PC-3 (cell line): ENCODE results near the gene CCDC87. TPM values are rescaled to one million over a fixed set of nuclear protein-coding genes. Genes with fewer than 3 reads are reported as not detected.

ENCODE experiments used
- ATAC-seq: fragments of 200-7000 bp; cut with Tn5 transposase; 2 replicates; pipeline ENCODE4 v1.9.1; 2020; ENCODE audit warnings: mild to moderate bottlenecking, moderate library complexity
- BruUV-seq: library from RNA; stranded (reverse); fragments of 400-500 nt; replicated peaks from 2 replicates; lab custom pipeline; 2021; lab: Mats Ljungman, UMichigan
- CTCF ChIA-PET: fragments of 300-600 bp; sonication (Branson Sonifier 250); formaldehyde crosslinking; loops from one replicate; lab custom pipeline; 2022; ENCODE audit warnings: antibody characterized with exemption; lab: Charles Lee
- POLR2A ChIA-PET: fragments of 300-600 bp; sonication (Branson Sonifier 250); formaldehyde crosslinking; loops from one replicate; lab custom pipeline; 2022; ENCODE audit warnings: antibody characterized with exemption; ENCODE audit not compliant: unreplicated experiment; lab: Charles Lee
- DNase-seq: peaks from one replicate; pipeline ENCODE4 v3.0.0-alpha.2; 2015
- H2AFZ ChIP-seq: fragments of 300-600 bp; sonication (generic); 2 replicates; pipeline ENCODE4 v1.6.0; 2016; ENCODE audit warnings: antibody characterized with exemption, low read length
- H3F3A ChIP-seq: fragments of 300-600 bp; sonication (generic); one replicate; pipeline ENCODE4 v1.6.0; 2017; ENCODE audit warnings: antibody characterized with exemption, low read length, control low read depth, mild to moderate bottlenecking; ENCODE audit not compliant: unreplicated experiment
- H3K27ac ChIP-seq: fragments of 300-600 bp; sonication (generic); 2 replicates; pipeline ENCODE4 v1.5.1; 2016; ENCODE audit warnings: mild to moderate bottlenecking, low read length
- H3K27me3 ChIP-seq: fragments of 300-600 bp; sonication (generic); 2 replicates; pipeline ENCODE4 v1.6.1; 2016; ENCODE audit warnings: low read length, mixed read lengths
- H3K36me3 ChIP-seq: fragments of 300-600 bp; sonication (generic); 2 replicates; pipeline ENCODE4 v1.6.1; 2016; ENCODE audit warnings: low read depth, mixed run types, low read length, mixed read lengths
- H3K4me1 ChIP-seq: fragments of 300-600 bp; sonication (generic); 2 replicates; pipeline ENCODE4 v1.5.1; 2016; ENCODE audit warnings: low read length; ENCODE audit not compliant: insufficient read depth
- H3K4me2 ChIP-seq: fragments of 300-600 bp; sonication (generic); 2 replicates; pipeline ENCODE4 v1.6.0; 2016; ENCODE audit warnings: low read length
- H3K4me3 ChIP-seq: fragments of 300-600 bp; sonication (generic); 2 replicates; pipeline ENCODE4 v1.5.1; 2016; ENCODE audit warnings: mild to moderate bottlenecking, low read length, mixed read lengths
- H3K79me2 ChIP-seq: fragments of 300-600 bp; sonication (generic); 2 replicates; pipeline ENCODE4 v1.6.1; 2017; ENCODE audit warnings: low read length, mixed read lengths
- H3K9ac ChIP-seq: fragments of 300-600 bp; sonication (generic); 2 replicates; pipeline ENCODE4 v1.6.0; 2016; ENCODE audit warnings: mild to moderate bottlenecking, low read length
- H3K9me2 ChIP-seq: fragments of 300-600 bp; sonication (generic); replicated peaks from 2 replicates; pipeline ENCODE4 v1.6.1; 2016; ENCODE audit warnings: mixed run types, low read length, mixed read lengths
- H3K9me3 ChIP-seq: fragments of 300-600 bp; sonication (generic); 2 replicates; pipeline ENCODE4 v1.6.1; 2016; ENCODE audit warnings: low read length, mixed read lengths
- H4K20me1 ChIP-seq: fragments of 300-600 bp; sonication (generic); 2 replicates; pipeline ENCODE4 v1.6.1; 2016; ENCODE audit warnings: low read length, mixed read lengths
- EZH2 ChIP-seq: fragments of 300-600 bp; sonication (generic); IDR thresholded peaks from one replicate; pipeline ENCODE4 v1.6.1; 2017; ENCODE audit warnings: antibody characterized with exemption, mild to moderate bottlenecking, low read length; ENCODE audit not compliant: unreplicated experiment
- EZH2phosphoT487 ChIP-seq: fragments of 300-600 bp; sonication (generic); IDR thresholded peaks from 2 replicates; pipeline ENCODE4 v1.6.1; 2018; ENCODE audit warnings: mild to moderate bottlenecking, antibody characterized with exemption, low read length, borderline replicate concordance
- intact Hi-C: fragments of 100-400 bp; cut with micrococcal nuclease; formaldehyde crosslinking; loops from 2 replicates; pipeline ENCODE4 v1.9.0; 2023
- total RNA-seq: library from RNA; depleted of rRNA; stranded (reverse); fragments of >200 nt; gene quantifications from 2 replicates; pipeline ENCODE4 v1.2.3, GENCODE V29; 2014
- TF ChIP-seq, protein P1 (sequence below): fragments of 300-600 bp; sonication (generic); conservative IDR thresholded peaks from 2 replicates; pipeline ENCODE4 v1.5.1; 2017; ENCODE audit warnings: antibody characterized with exemption, low read depth, mild to moderate bottlenecking, low read length

Gene CCDC87
- total RNA-seq, 1 experiment from 2014 or later: 0.69 TPM

DNA sequence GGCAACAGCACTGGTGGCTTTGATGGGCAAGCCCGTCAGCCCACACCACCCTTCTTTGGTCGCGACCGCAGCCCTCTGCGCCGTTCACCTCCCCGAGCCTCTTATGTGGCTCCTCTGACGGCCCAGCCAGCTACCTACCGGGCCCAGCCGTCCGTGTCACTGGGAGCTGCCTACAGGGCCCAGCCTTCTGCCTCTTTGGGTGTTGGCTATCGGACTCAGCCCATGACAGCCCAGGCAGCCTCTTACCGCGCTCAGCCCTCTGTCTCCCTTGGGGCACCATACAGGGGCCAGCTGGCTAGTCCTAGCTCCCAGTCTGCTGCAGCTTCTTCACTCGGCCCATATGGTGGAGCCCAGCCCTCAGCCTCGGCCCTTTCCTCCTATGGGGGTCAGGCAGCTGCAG is 31.6 kb upstream of the CCDC87 start:
- Histone ChIP-seq H2AFZ (no peak overlapping the region), H3K9ac (no peak overlapping the region), H3K27ac (no peak overlapping the region), H3K36me3 (peaks cover 83% of the 10 kb centered on the region), H3K27me3 (no peaks in the 10 kb centered on the region), H3K4me1 (peaks cover 6% of the 10 kb centered on the region), H3F3A (peaks cover 9% of the 10 kb centered on the region), H3K9me2 (no peaks in the 10 kb centered on the region), H4K20me1 (peaks cover 97% of the 10 kb centered on the region), H3K4me2 (no peak overlapping the region), H3K9me3 (no peaks in the 10 kb centered on the region), H3K79me2 (peaks cover 100% of the 10 kb centered on the region), H3K4me3 (no peak overlapping the region)
- ATAC-seq: no peak
- BruUV-seq: no TSS peak
- TF ChIP-seq, protein P1, sequence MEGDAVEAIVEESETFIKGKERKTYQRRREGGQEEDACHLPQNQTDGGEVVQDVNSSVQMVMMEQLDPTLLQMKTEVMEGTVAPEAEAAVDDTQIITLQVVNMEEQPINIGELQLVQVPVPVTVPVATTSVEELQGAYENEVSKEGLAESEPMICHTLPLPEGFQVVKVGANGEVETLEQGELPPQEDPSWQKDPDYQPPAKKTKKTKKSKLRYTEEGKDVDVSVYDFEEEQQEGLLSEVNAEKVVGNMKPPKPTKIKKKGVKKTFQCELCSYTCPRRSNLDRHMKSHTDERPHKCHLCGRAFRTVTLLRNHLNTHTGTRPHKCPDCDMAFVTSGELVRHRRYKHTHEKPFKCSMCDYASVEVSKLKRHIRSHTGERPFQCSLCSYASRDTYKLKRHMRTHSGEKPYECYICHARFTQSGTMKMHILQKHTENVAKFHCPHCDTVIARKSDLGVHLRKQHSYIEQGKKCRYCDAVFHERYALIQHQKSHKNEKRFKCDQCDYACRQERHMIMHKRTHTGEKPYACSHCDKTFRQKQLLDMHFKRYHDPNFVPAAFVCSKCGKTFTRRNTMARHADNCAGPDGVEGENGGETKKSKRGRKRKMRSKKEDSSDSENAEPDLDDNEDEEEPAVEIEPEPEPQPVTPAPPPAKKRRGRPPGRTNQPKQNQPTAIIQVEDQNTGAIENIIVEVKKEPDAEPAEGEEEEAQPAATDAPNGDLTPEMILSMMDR: no peak
- TF ChIP-seq EZH2: no peak
- no peak for TF ChIP-seq EZH2phosphoT487
- ChIA-PET POLR2A (no interaction called here), CTCF (no interaction called here)
- no peak for DNase-seq
- intact Hi-C loops: no loop called here

- no peak for TF ChIP-seq EZH2
- no peak for TF ChIP-seq EZH2phosphoT487
- TF ChIP-seq, protein P1: no peak
- no peaks in the 10 kb centered on the region for H3K27me3 ChIP-seq
- H3K4me2 ChIP-seq: peak overlapping the region; percentile 88
- H3K9me3 ChIP-seq: no peaks in the 10 kb centered on the region
- no peaks in the 10 kb centered on the region for H3F3A ChIP-seq
- DNase-seq: no peak
- ChIA-PET CTCF (interaction anchor here (0.6 kb wide), 1 partner anchor 22 kb away, joined by 6 read pairs; no protein-coding TSS in a partner anchor), POLR2A (interaction anchor here (0.5 to 1.4 kb wide), 2 partner anchors 19 to 249 kb away, joined by 14 to 16 read pairs; no protein-coding TSS in a partner anchor)
- H3K27ac ChIP-seq: no peak overlapping the region
- BruUV-seq: no TSS peak
- intact Hi-C loops: no loop called here
- no peak overlapping the region for H2AFZ ChIP-seq
- no peak for ATAC-seq
- peaks cover 52% of the 10 kb centered on the region for H3K36me3 ChIP-seq
- no peaks in the 10 kb centered on the region for H3K9me2 ChIP-seq
- H3K79me2 ChIP-seq: peaks cover 89% of the 10 kb centered on the region
- H3K9ac ChIP-seq: peak overlapping the region; percentile 94; the same call in 1 of the 2 replicates
- H4K20me1 ChIP-seq: peaks cover 70% of the 10 kb centered on the region
- H3K4me1 ChIP-seq: peaks cover 21% of the 10 kb centered on the region
- peak overlapping the region; percentile 89 for H3K4me3 ChIP-seq
Measured at GRCh38 chr11:66619080-66619554, 26.3 kb upstream of the CCDC87 start.
